ENCODE data around the gene AP1M1.

AP1M1 gene

GRCh38 chr19:16268676-16269319 is 71.1 kb downstream of the AP1M1 start:
- Histone ChIP-seq H3K4me1 (ENCODE audit: low read length) (no peaks in the 10 kb centered on the region; the same call in 1 of the 2 replicates), H3K79me2 (ENCODE audit: low read length) (no peaks in the 10 kb centered on the region), H3K9me3 (ENCODE audit: insufficient read depth, low read length) (peaks cover 5% of the 10 kb centered on the region; the same call in 1 of the 2 replicates), H3K9ac (ENCODE audit: low read length) (no peak overlapping the region), H3K4me2 (ENCODE audit: low read length) (no peak overlapping the region), H3K4me3 (ENCODE audit: low read length) (no peak overlapping the region), H2AFZ (ENCODE audit: low read depth, low read length) (no peak overlapping the region), H3K27me3 (ENCODE audit: low read depth, low read length) (peaks cover 62% of the 10 kb centered on the region), H3K27ac (ENCODE audit: low read length) (no peak overlapping the region), H3K36me3 (replicated peaks; ENCODE audit: low read depth, low read length) (no peaks in the 10 kb centered on the region), H4K20me1 (ENCODE audit: insufficient read depth, low read length) (peaks cover 10% of the 10 kb centered on the region)
- TF ChIP-seq CTCF (IDR thresholded peaks at IDR 0.05; ENCODE audit: low read depth, low read length), result no peak
- TF ChIP-seq EZH2phosphoT487 (IDR thresholded peaks at IDR 0.05; ENCODE audit: low read depth), result no peak

GRCh38 chr19:16272945-16273344 is 75.2 kb downstream of the AP1M1 start:
- Histone ChIP-seq H3K9ac (ENCODE audit: low read length) (no peak overlapping the region), H3K4me1 (ENCODE audit: low read length) (no peaks in the 10 kb centered on the region), H3K27ac (ENCODE audit: low read length) (no peak overlapping the region), H3K4me3 (ENCODE audit: low read length) (no peak overlapping the region), H3K9me3 (ENCODE audit: insufficient read depth, low read length) (no peaks in the 10 kb centered on the region), H3K79me2 (ENCODE audit: low read length) (no peaks in the 10 kb centered on the region), H3K27me3 (ENCODE audit: low read depth, low read length) (peaks cover 54% of the 10 kb centered on the region), H3K36me3 (replicated peaks; ENCODE audit: low read depth, low read length) (no peaks in the 10 kb centered on the region), H4K20me1 (ENCODE audit: insufficient read depth, low read length) (peaks cover 5% of the 10 kb centered on the region), H3K4me2 (ENCODE audit: low read length) (no peak overlapping the region), H2AFZ (ENCODE audit: low read depth, low read length) (no peak overlapping the region)
- TF ChIP-seq CTCF (IDR thresholded peaks at IDR 0.05; ENCODE audit: low read depth, low read length), result no peak
- TF ChIP-seq EZH2phosphoT487 (IDR thresholded peaks at IDR 0.05; ENCODE audit: low read depth), result no peak

GRCh38 chr19:16274447-16274846 is 76.7 kb downstream of the AP1M1 start:
- no peak overlapping the region for H3K4me2 ChIP-seq (ENCODE audit: low read length)
- no peaks in the 10 kb centered on the region for H3K4me1 ChIP-seq (ENCODE audit: low read length)
- no peak overlapping the region for H2AFZ ChIP-seq (ENCODE audit: low read depth, low read length)
- H3K9me3 ChIP-seq (ENCODE audit: insufficient read depth, low read length), result no peaks in the 10 kb centered on the region
- no peak overlapping the region for H3K4me3 ChIP-seq (ENCODE audit: low read length)
- TF ChIP-seq CTCF (IDR thresholded peaks at IDR 0.05; ENCODE audit: low read depth, low read length) (no peak), EZH2phosphoT487 (IDR thresholded peaks at IDR 0.05; ENCODE audit: low read depth) (no peak)
- no peak overlapping the region for H3K9ac ChIP-seq (ENCODE audit: low read length)
- H3K79me2 ChIP-seq (ENCODE audit: low read length), result no peaks in the 10 kb centered on the region
- peaks cover 5% of the 10 kb centered on the region for H4K20me1 ChIP-seq (ENCODE audit: insufficient read depth, low read length)
- H3K27ac ChIP-seq (ENCODE audit: low read length), result no peak overlapping the region
- H3K27me3 ChIP-seq (ENCODE audit: low read depth, low read length), result peaks cover 51% of the 10 kb centered on the region
- H3K36me3 ChIP-seq (replicated peaks; ENCODE audit: low read depth, low read length), result no peaks in the 10 kb centered on the region

GRCh38 chr19:16280306-16280705 is 82.6 kb downstream of the AP1M1 start:
- H3K27me3 ChIP-seq (ENCODE audit: low read depth, low read length), result peaks cover 72% of the 10 kb centered on the region
- no peaks in the 10 kb centered on the region; the same call in 1 of the 2 replicates for H4K20me1 ChIP-seq (ENCODE audit: insufficient read depth, low read length)
- TF ChIP-seq EZH2phosphoT487 (IDR thresholded peaks at IDR 0.05; ENCODE audit: low read depth) (no peak), CTCF (IDR thresholded peaks at IDR 0.05; ENCODE audit: low read depth, low read length) (no peak)
- H3K4me3 ChIP-seq (ENCODE audit: low read length), result no peak overlapping the region
- no peak overlapping the region for H3K27ac ChIP-seq (ENCODE audit: low read length)
- H3K4me1 ChIP-seq (ENCODE audit: low read length), result peaks cover 5% of the 10 kb centered on the region
- no peaks in the 10 kb centered on the region for H3K79me2 ChIP-seq (ENCODE audit: low read length)
- no peak overlapping the region for H3K9ac ChIP-seq (ENCODE audit: low read length)
- no peaks in the 10 kb centered on the region for H3K36me3 ChIP-seq (replicated peaks; ENCODE audit: low read depth, low read length)
- H2AFZ ChIP-seq (ENCODE audit: low read depth, low read length), result no peak overlapping the region
- H3K4me2 ChIP-seq (ENCODE audit: low read length), result no peak overlapping the region
- no peaks in the 10 kb centered on the region for H3K9me3 ChIP-seq (ENCODE audit: insufficient read depth, low read length)

All from OCI-LY3 (cell line).